HepG2 (cell line): ENCODE measurements around the gene LRP1B. TPM values are rescaled to one million over a fixed set of nuclear protein-coding genes. Genes with fewer than 3 reads are reported as not detected.

Experiments
- ATAC-seq: fragments of 200-7000 bp; cut with Tn5 transposase; 3 replicates; pipeline ENCODE4 v1.9.1; 2020; ENCODE audit warnings: mild to moderate bottlenecking, moderate library complexity
- BruUV-seq: library from RNA; stranded (reverse); fragments of 400-500 nt; replicated peaks from 2 replicates; lab custom pipeline; 2021; lab: Mats Ljungman, UMichigan
- CTCF ChIA-PET: fragments of 300-600 bp; formaldehyde crosslinking; extraction: SDS; loops from one replicate; lab custom pipeline; 2021; ENCODE audit warnings: low total read pairs, inconsistent platforms, low intra/inter-chr PET ratio; lab: Yijun Ruan, JAX
- POLR2A ChIA-PET: fragments of 350-600 bp; sonication (Branson Sonifier 250); formaldehyde crosslinking; loops from one replicate; lab custom pipeline; 2020; ENCODE audit warnings: antibody characterized with exemption, inconsistent platforms; lab: Yijun Ruan, JAX
- DNase-seq: peaks from one replicate; pipeline ENCODE4 v3.0.0-alpha.2; 2015; ENCODE audit warnings: low spot score
- FAIRE-seq: peaks from 3 replicates; lab custom pipeline; 2011; peaks lifted over from hg19 to GRCh38; lab: Jason Lieb, UNC
- H2AFZ ChIP-seq: one replicate; pipeline ENCODE4 v1.6.1; 2011; ENCODE audit warnings: low read length, inconsistent platforms
- H3K27ac ChIP-seq: fragments of 300-600 bp; 3 replicates; pipeline ENCODE4 v1.8.0; 2011; ENCODE audit warnings: mixed run types, mild to moderate bottlenecking, mixed read lengths, low read length, inconsistent platforms; ENCODE audit not compliant: insufficient read depth; ENCODE audit errors: extremely low read length
- H3K27me3 ChIP-seq, 2 experiments: fragments of 200-600 bp in 1 of 2; 2 replicates in 1 of 2; 3 replicates in 1 of 2; pipeline versions ENCODE4 v1.6.0 to v1.8.0; 2011; ENCODE audit warnings: low read length in 2 of 2, mild to moderate bottlenecking in 2 of 2, moderate library complexity in 2 of 2, inconsistent platforms in 1 of 2; ENCODE audit not compliant: insufficient read depth in 2 of 2, control insufficient read depth in 1 of 2
- H3K36me3 ChIP-seq, 2 experiments: fragments of 200-600 bp in 1 of 2; replicated peaks in 1 of 2; 2 replicates in 1 of 2; 3 replicates in 1 of 2; pipeline versions ENCODE4 v1.5.1 to v1.8.0; 2011; ENCODE audit warnings: low read length in 2 of 2, inconsistent platforms in 1 of 2; ENCODE audit not compliant: insufficient read depth in 2 of 2, control insufficient read depth in 1 of 2
- H3K4me1 ChIP-seq: 2 replicates; pipeline ENCODE4 v1.5.1; 2012; ENCODE audit warnings: low read length, inconsistent platforms; ENCODE audit not compliant: insufficient read depth
- H3K4me2 ChIP-seq: 2 replicates; pipeline ENCODE4 v1.6.0; 2011; ENCODE audit warnings: low read depth, low read length, inconsistent platforms
- H3K4me3 ChIP-seq, 3 experiments: fragments of 200-600 bp in 1 of 3; sonication (generic), shearing (Covaris generic) in 1 of 3; replicated peaks in 1 of 3; 2 replicates each; pipeline ENCODE4 v1.5.1; 2011 to 2016; ENCODE audit warnings: low read length in 3 of 3, inconsistent platforms in 2 of 3, low read depth in 2 of 3, mild to moderate bottlenecking in 2 of 3, control low read depth in 1 of 3, mixed read lengths in 1 of 3; ENCODE audit not compliant: insufficient read depth in 1 of 3
- H3K79me2 ChIP-seq: one replicate; pipeline ENCODE4 v1.6.1; 2011; ENCODE audit warnings: low read length, inconsistent platforms; ENCODE audit not compliant: insufficient read depth
- H3K9ac ChIP-seq: 2 replicates; pipeline ENCODE4 v1.6.0; 2011; ENCODE audit warnings: mild to moderate bottlenecking, low read depth, low read length, inconsistent platforms; ENCODE audit not compliant: insufficient read depth
- H3K9me3 ChIP-seq: 2 replicates; pipeline ENCODE4 v1.5.1; 2012; ENCODE audit warnings: mild to moderate bottlenecking, low read length
- H4K20me1 ChIP-seq: 2 replicates; pipeline ENCODE4 v1.6.0; 2011; ENCODE audit warnings: inconsistent platforms, mild to moderate bottlenecking, low read length, moderate library complexity; ENCODE audit not compliant: insufficient read depth
- AGO1 ChIP-seq: fragments of 200-400 bp; formaldehyde crosslinking; IDR thresholded peaks from 2 replicates; pipeline ENCODE4 v1.6.1; 2017; ENCODE audit warnings: mild to moderate bottlenecking, low read depth, low read length, moderate library complexity; ENCODE audit not compliant: poor library complexity, severe bottlenecking
- MXD4 ChIP-seq: IDR thresholded peaks from 2 replicates; pipeline ENCODE4 v1.6.1; 2016; ENCODE audit warnings: mild to moderate bottlenecking, missing biosample characterization, missing genetic modification reagents
- TBL1XR1 ChIP-seq: fragments of 150-350 bp; IDR thresholded peaks from 2 replicates; pipeline ENCODE4 v1.6.1; 2014; ENCODE audit warnings: borderline replicate concordance, low read length; ENCODE audit not compliant: partially characterized antibody
- ZNF614 ChIP-seq: IDR thresholded peaks from 2 replicates; pipeline ENCODE4 v1.6.1; 2018; ENCODE audit warnings: missing biosample characterization, missing genetic modification reagents, inconsistent platforms, borderline replicate concordance
- ZNF777 ChIP-seq: sonication (generic); formaldehyde crosslinking; IDR thresholded peaks from 2 replicates; pipeline ENCODE4 v1.4.0; 2020; ENCODE audit warnings: missing genetic modification reagents
- WGBS: methylation state at CpG from one replicate; pipeline ENCODE4 v1.1.6; 2017; ENCODE audit warnings: low lambda C conversion rate; 5-methylcytosine and 5-hydroxymethylcytosine counted together
- in situ Hi-C: cut with HindIII; loops from 2 replicates; pipeline ENCODE4 v1.10.0; 2017; ENCODE audit warnings: low pct_unique_long_range_greater_than_20kb; ENCODE audit not compliant: extremely low pct_ligation_motif_present
- intact Hi-C: fragments of 100-400 bp; cut with micrococcal nuclease; formaldehyde crosslinking; loops from one replicate; pipeline ENCODE4 v1.10.0; 2022; ENCODE audit not compliant: unreplicated experiment
- polyA plus RNA-seq, 8 experiments: library from polyadenylated mRNA; depleted of rRNA in 3 of 8; stranded (reverse) in 7 of 8; unstranded in 1 of 8; fragments of >200 nt; fragmentation: Illumina TruSeq in 4 of 8; extraction: Trizol in 4 of 8; gene quantifications; 2 replicates each; pipeline versions ENCODE4 v1.2.1 to v1.2.3, GENCODE V29; 2011 to 2016; ENCODE audit warnings: low read depth in 4 of 8, missing spikeins in 1 of 8, mixed read lengths in 1 of 8; ENCODE audit not compliant: insufficient read depth in 1 of 8
- total RNA-seq, 5 experiments: library from RNA; depleted of rRNA; stranded (reverse); fragments of >200 nt; fragmentation: Illumina TruSeq; extraction: Trizol; gene quantifications; 2 replicates each; pipeline ENCODE4 v1.2.3, GENCODE V29; 2016; ENCODE audit warnings: low read depth in 1 of 5
- TF ChIP-seq, protein P1 (sequence below): sonication (generic); formaldehyde crosslinking; IDR thresholded peaks from 2 replicates; pipeline ENCODE4 v1.8.1; 2023; ENCODE audit warnings: mild to moderate bottlenecking, missing genetic modification reagents
- TF ChIP-seq, protein P2 (sequence below): sonication (generic); formaldehyde crosslinking; IDR thresholded peaks from 2 replicates; pipeline ENCODE4 v1.4.0; 2020; ENCODE audit warnings: missing genetic modification reagents

Gene LRP1B
- total and polyA plus RNA-seq, 2 of the 13 experiments (the other 11 are each of a cell fraction or from before 2014, with no cell fraction given) = 0.04 TPM; not detected in 1

DNA sequence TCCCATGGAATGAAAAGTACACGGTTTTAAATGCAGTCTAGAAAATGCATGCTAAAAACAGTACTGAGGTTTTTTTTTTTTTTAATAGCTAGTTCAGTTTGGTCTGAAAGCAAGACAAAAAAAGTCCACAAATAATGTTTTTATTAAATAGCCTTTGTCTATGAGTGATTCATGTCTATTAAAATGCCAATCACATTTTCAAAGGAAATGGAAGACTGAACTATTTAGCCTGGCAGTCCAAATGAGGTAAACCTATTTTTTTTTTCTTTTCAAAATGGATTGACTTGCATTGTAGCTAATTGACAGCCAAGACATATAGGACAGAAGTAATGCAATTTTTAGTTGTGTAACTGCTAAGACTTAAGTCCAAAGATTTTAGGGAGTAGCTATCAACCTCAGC lies 90.3 kb downstream of the LRP1B start:
- intact Hi-C loops = no loop called here
- CTCF ChIA-PET = no interaction called here
- DNase-seq = no peak
- TF ChIP-seq, protein P1, sequence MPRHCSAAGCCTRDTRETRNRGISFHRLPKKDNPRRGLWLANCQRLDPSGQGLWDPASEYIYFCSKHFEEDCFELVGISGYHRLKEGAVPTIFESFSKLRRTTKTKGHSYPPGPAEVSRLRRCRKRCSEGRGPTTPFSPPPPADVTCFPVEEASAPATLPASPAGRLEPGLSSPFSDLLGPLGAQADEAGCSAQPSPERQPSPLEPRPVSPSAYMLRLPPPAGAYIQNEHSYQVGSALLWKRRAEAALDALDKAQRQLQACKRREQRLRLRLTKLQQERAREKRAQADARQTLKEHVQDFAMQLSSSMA (CRISPR knock-in tag) = no peak
- TF ChIP-seq ZNF614 (CRISPR knock-in tag) (no peak), AGO1 (no peak)
- TF ChIP-seq, all 625 proteins: peak for 0
- in situ Hi-C loops = no loop called here
- Histone ChIP-seq H4K20me1 (no peaks in the 10 kb centered on the region), H3K9ac (no peak overlapping the region), H3K4me2 (no peak overlapping the region), H3K27me3 (no peaks in the 10 kb centered on the region), H3K9me3 (no peaks in the 10 kb centered on the region), H3K4me3 (no peak overlapping the region), H3K27ac (no peak overlapping the region), H3K79me2 (no peaks in the 10 kb centered on the region), H3K4me1 (no peaks in the 10 kb centered on the region), H2AFZ (no peak overlapping the region), H3K36me3 (no peaks in the 10 kb centered on the region)
- ATAC-seq (no peak), FAIRE-seq (no peak)
- 0% methylated on average over 1 of the region's 1 CpG for WGBS
- no TSS peak for BruUV-seq
- POLR2A ChIA-PET = no interaction called here

DNA sequence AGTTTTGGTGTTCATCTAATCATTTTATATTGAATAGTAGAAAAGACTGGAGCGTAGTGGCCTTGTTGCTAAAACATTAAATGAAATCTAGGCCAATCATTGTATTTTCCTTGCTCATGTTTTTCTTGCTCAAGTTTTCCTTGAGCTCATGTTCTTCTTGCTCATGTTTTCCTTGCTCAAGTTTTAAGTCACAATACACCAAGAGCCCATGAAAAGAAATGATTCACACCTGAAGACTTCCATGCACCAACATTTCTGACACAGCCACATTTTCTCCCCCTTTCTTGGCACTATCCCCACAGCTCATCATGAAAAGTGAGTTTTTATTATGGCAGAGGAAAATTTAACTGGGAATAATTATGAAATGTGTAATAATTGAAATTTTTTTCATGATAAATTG lies 92.0 kb downstream of the LRP1B start:
- H3K27ac ChIP-seq = no peak overlapping the region
- intact Hi-C loops = no loop called here
- BruUV-seq = no TSS peak
- ATAC-seq (no peak), FAIRE-seq (no peak), DNase-seq (no peak)
- no peak overlapping the region for H3K9ac ChIP-seq
- no peaks in the 10 kb centered on the region for H3K4me1 ChIP-seq
- H3K36me3 ChIP-seq = no peaks in the 10 kb centered on the region
- no peaks in the 10 kb centered on the region for H3K9me3 ChIP-seq
- no peak overlapping the region for H2AFZ ChIP-seq
- no peak overlapping the region for H3K4me2 ChIP-seq
- H3K79me2 ChIP-seq = no peaks in the 10 kb centered on the region
- ChIA-PET CTCF (no interaction called here), POLR2A (no interaction called here)
- WGBS = 4% methylated on average over 1 of the region's 1 CpG
- no peak overlapping the region for H3K4me3 ChIP-seq
- no peaks in the 10 kb centered on the region for H4K20me1 ChIP-seq
- in situ Hi-C loops = no loop called here
- no peaks in the 10 kb centered on the region for H3K27me3 ChIP-seq
- TF ChIP-seq ZNF777 (CRISPR knock-in tag) (no peak), TBL1XR1 (no peak), MXD4 (no peak)
- TF ChIP-seq, protein P2, sequence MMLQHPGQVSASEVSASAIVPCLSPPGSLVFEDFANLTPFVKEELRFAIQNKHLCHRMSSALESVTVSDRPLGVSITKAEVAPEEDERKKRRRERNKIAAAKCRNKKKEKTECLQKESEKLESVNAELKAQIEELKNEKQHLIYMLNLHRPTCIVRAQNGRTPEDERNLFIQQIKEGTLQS (CRISPR knock-in tag) = no peak
